MM.1S (cell line): ENCODE measurements around the gene LIPA.

Experiments used
- DNase-seq: peaks from one replicate; pipeline ENCODE4 v3.0.0-alpha.2; 2015
- H2AFZ ChIP-seq: fragments of 300-600 bp; sonication (generic); 2 replicates; pipeline ENCODE4 v1.6.0; 2016; ENCODE audit warnings: antibody characterized with exemption, low read length
- H3F3A ChIP-seq: fragments of 300-600 bp; sonication (generic); 2 replicates; pipeline ENCODE4 v1.6.1; 2016; ENCODE audit warnings: mild to moderate bottlenecking, antibody characterized with exemption, low read length, moderate library complexity, mixed read lengths; ENCODE audit not compliant: insufficient read depth
- H3K27ac ChIP-seq: fragments of 300-600 bp; sonication (generic); 2 replicates; pipeline ENCODE4 v1.5.1; 2016; ENCODE audit warnings: mild to moderate bottlenecking, low read length
- H3K27me3 ChIP-seq: fragments of 300-600 bp; sonication (generic); replicated peaks from 2 replicates; pipeline ENCODE4 v1.6.0; 2016; ENCODE audit warnings: low read length; ENCODE audit not compliant: insufficient read depth
- H3K36me3 ChIP-seq: fragments of 300-600 bp; sonication (generic); replicated peaks from 2 replicates; pipeline ENCODE4 v1.6.1; 2016; ENCODE audit warnings: mild to moderate bottlenecking, low read length, mixed read lengths; ENCODE audit not compliant: insufficient read depth
- H3K4me1 ChIP-seq: fragments of 300-600 bp; sonication (generic); 2 replicates; pipeline ENCODE4 v1.6.1; 2016; ENCODE audit warnings: low read length, mixed read lengths
- H3K4me2 ChIP-seq: fragments of 300-600 bp; sonication (generic); 2 replicates; pipeline ENCODE4 v1.6.0; 2016; ENCODE audit warnings: low read depth, low read length
- H3K4me3 ChIP-seq: fragments of 300-600 bp; sonication (generic); 2 replicates; pipeline ENCODE4 v1.5.1; 2016; ENCODE audit warnings: low read length, mixed read lengths
- H3K79me2 ChIP-seq: fragments of 300-600 bp; sonication (generic); 2 replicates; pipeline ENCODE4 v1.6.1; 2016; ENCODE audit warnings: mixed run types, low read length, mixed read lengths
- H3K9ac ChIP-seq: fragments of 300-600 bp; sonication (generic); 2 replicates; pipeline ENCODE4 v1.6.1; 2016; ENCODE audit warnings: low read length, mixed read lengths
- H3K9me2 ChIP-seq: fragments of 300-600 bp; sonication (generic); replicated peaks from 2 replicates; pipeline ENCODE4 v1.6.1; 2016; ENCODE audit warnings: mild to moderate bottlenecking, low read length, mixed read lengths; ENCODE audit not compliant: insufficient read depth
- H3K9me3 ChIP-seq: fragments of 300-600 bp; sonication (generic); replicated peaks from 2 replicates; pipeline ENCODE4 v1.6.1; 2016; ENCODE audit warnings: mild to moderate bottlenecking, low read length, mixed read lengths; ENCODE audit not compliant: insufficient read depth
- H4K20me1 ChIP-seq: fragments of 300-600 bp; sonication (generic); 2 replicates; pipeline ENCODE4 v1.6.1; 2016; ENCODE audit warnings: mild to moderate bottlenecking, low read length, moderate library complexity, mixed read lengths; ENCODE audit not compliant: insufficient read depth
- CTCF ChIP-seq: fragments of 300-600 bp; sonication (generic); IDR thresholded peaks from 2 replicates; pipeline ENCODE4 v1.5.1; 2016; ENCODE audit warnings: antibody characterized with exemption, low read length, mixed read lengths
- EZH2 ChIP-seq: fragments of 300-600 bp; sonication (generic); optimal IDR thresholded peaks from 2 replicates; pipeline ENCODE3; 2017; ENCODE audit warnings: low read depth, mild to moderate bottlenecking, antibody characterized with exemption, low read length, mixed read lengths
- EZH2phosphoT487 ChIP-seq: fragments of 300-600 bp; sonication (generic); IDR thresholded peaks from 2 replicates; pipeline ENCODE4 v1.6.1; 2018; ENCODE audit warnings: antibody characterized with exemption, low read length

The LIPA gene

GRCh38 chr10:89238956-89239644 is 12.5 kb downstream of the LIPA start:
- H3K27ac ChIP-seq = no peak overlapping the region
- no peak overlapping the region for H3K9ac ChIP-seq
- no peaks in the 10 kb centered on the region for H3F3A ChIP-seq
- no peak for DNase-seq
- no peaks in the 10 kb centered on the region for H3K9me2 ChIP-seq
- no peaks in the 10 kb centered on the region for H3K79me2 ChIP-seq
- H3K27me3 ChIP-seq = no peaks in the 10 kb centered on the region
- H3K4me3 ChIP-seq = no peak overlapping the region
- no peaks in the 10 kb centered on the region for H3K9me3 ChIP-seq
- no peak overlapping the region for H3K4me2 ChIP-seq
- no peak for TF ChIP-seq EZH2phosphoT487
- TF ChIP-seq EZH2 = no peak
- TF ChIP-seq CTCF = no peak
- H3K36me3 ChIP-seq = no peaks in the 10 kb centered on the region
- H4K20me1 ChIP-seq = no peaks in the 10 kb centered on the region
- H2AFZ ChIP-seq = no peak overlapping the region
- H3K4me1 ChIP-seq = no peaks in the 10 kb centered on the region

GRCh38 chr10:89237849-89238248 is 13.7 kb downstream of the LIPA start:
- TF ChIP-seq CTCF (no peak), EZH2 (no peak), EZH2phosphoT487 (no peak)
- no peak for DNase-seq
- no peaks in the 10 kb centered on the region for H3K4me1 ChIP-seq
- H3K4me2 ChIP-seq = no peak overlapping the region
- no peak overlapping the region for H3K4me3 ChIP-seq
- no peaks in the 10 kb centered on the region for H3K36me3 ChIP-seq
- no peaks in the 10 kb centered on the region for H3K9me3 ChIP-seq
- no peak overlapping the region for H2AFZ ChIP-seq
- no peaks in the 10 kb centered on the region for H3F3A ChIP-seq
- H3K9me2 ChIP-seq = no peaks in the 10 kb centered on the region
- no peak overlapping the region for H3K27ac ChIP-seq
- no peaks in the 10 kb centered on the region for H3K27me3 ChIP-seq
- H4K20me1 ChIP-seq = no peaks in the 10 kb centered on the region
- H3K79me2 ChIP-seq = no peaks in the 10 kb centered on the region
- H3K9ac ChIP-seq = no peak overlapping the region

GRCh38 chr10:89236226-89236797 is 15.3 kb downstream of the LIPA start:
- H3F3A ChIP-seq = no peaks in the 10 kb centered on the region
- H3K79me2 ChIP-seq = no peaks in the 10 kb centered on the region
- H3K27ac ChIP-seq = no peak overlapping the region
- no peaks in the 10 kb centered on the region for H3K36me3 ChIP-seq
- no peak for TF ChIP-seq CTCF
- no peak for TF ChIP-seq EZH2phosphoT487
- no peak for TF ChIP-seq EZH2
- H2AFZ ChIP-seq = no peak overlapping the region
- no peaks in the 10 kb centered on the region for H3K27me3 ChIP-seq
- no peak for DNase-seq
- no peak overlapping the region for H3K4me3 ChIP-seq
- no peaks in the 10 kb centered on the region for H3K9me3 ChIP-seq
- H3K9me2 ChIP-seq = no peaks in the 10 kb centered on the region
- H3K9ac ChIP-seq = no peak overlapping the region
- no peak overlapping the region for H3K4me2 ChIP-seq
- H3K4me1 ChIP-seq = no peaks in the 10 kb centered on the region
- H4K20me1 ChIP-seq = no peaks in the 10 kb centered on the region
